GM12878 (cell line): Measurements from ENCODE around the gene SLC25A3. TPM values are rescaled to one million over a fixed set of nuclear protein-coding genes. Genes with fewer than 3 reads are reported as not detected.
A peak's percentile ranks its signal among the peaks of the same experiment; 100 is the strongest.

ENCODE experiments used
- ATAC-seq: fragments of 200-7000 bp; cut with Tn5 transposase; 3 replicates; pipeline ENCODE4 v1.9.1; 2020; ENCODE audit warnings: mild to moderate bottlenecking, moderate library complexity
- BruUV-seq: library from RNA; stranded (reverse); fragments of 400-500 nt; replicated peaks from 2 replicates; lab custom pipeline; 2021; lab: Mats Ljungman, UMichigan
- CTCF ChIA-PET: fragments of 300-600 bp; sonication (Branson Sonifier 250); formaldehyde crosslinking; extraction: SDS; loops from one replicate; lab custom pipeline; 2021; ENCODE audit warnings: inconsistent platforms; lab: Yijun Ruan, JAX
- POLR2A ChIA-PET: fragments of 350-600 bp; formaldehyde crosslinking; extraction: SDS; loops from one replicate; lab custom pipeline; 2021; ENCODE audit warnings: inconsistent platforms; lab: Charles Lee
- RAD21 ChIA-PET: fragments of 300-600 bp; sonication (Branson Sonifier 250); formaldehyde crosslinking; loops from one replicate; lab custom pipeline; 2023; ENCODE audit warnings: antibody characterized with exemption; ENCODE audit not compliant: unreplicated experiment; lab: Charles Lee
- SMC1A ChIA-PET: fragments of 300-600 bp; sonication (Branson Sonifier 250); formaldehyde crosslinking; loops from one replicate; lab custom pipeline; 2023; ENCODE audit not compliant: unreplicated experiment, uncharacterized antibody; lab: Charles Lee
- DNase-seq: peaks from one replicate; pipeline ENCODE4 v3.0.0-alpha.2; 2011; ENCODE audit warnings: low read depth, low spot score
- FAIRE-seq: peaks from 3 replicates; lab custom pipeline; 2011; peaks lifted over from hg19 to GRCh38; lab: Jason Lieb, UNC
- H2AFZ ChIP-seq: 2 replicates; pipeline ENCODE4 v1.6.0; 2011; ENCODE audit warnings: low read depth, low read length, control low read depth; ENCODE audit not compliant: control insufficient read depth
- H3K27ac ChIP-seq: 2 replicates; pipeline ENCODE4 v1.5.1; 2011; ENCODE audit warnings: control low read depth; ENCODE audit not compliant: control insufficient read depth, insufficient read depth
- H3K27me3 ChIP-seq, 2 experiments: replicated peaks in 1 of 2; 2 replicates each; pipeline versions ENCODE4 v1.6.0 to v1.6.1; 2011; ENCODE audit warnings: low read length in 1 of 2; ENCODE audit not compliant: control insufficient read depth in 2 of 2, insufficient read depth in 2 of 2
- H3K36me3 ChIP-seq, 2 experiments: 2 replicates each; pipeline ENCODE4 v1.5.1; 2011; ENCODE audit warnings: low read length in 1 of 2; ENCODE audit not compliant: control insufficient read depth in 2 of 2, insufficient read depth in 2 of 2
- H3K4me1 ChIP-seq: 2 replicates; pipeline ENCODE4 v1.6.1; 2011; ENCODE audit warnings: mild to moderate bottlenecking, low read length, moderate library complexity, mixed read lengths; ENCODE audit not compliant: control insufficient read depth, insufficient read depth
- H3K4me2 ChIP-seq: 2 replicates; pipeline ENCODE4 v1.6.0; 2011; ENCODE audit warnings: control low read depth; ENCODE audit not compliant: control insufficient read depth, insufficient read depth
- H3K4me3 ChIP-seq: fragments of 200-600 bp; sonication (generic); 2 replicates; pipeline ENCODE4 v1.5.1; 2016
- H3K79me2 ChIP-seq: 2 replicates; pipeline ENCODE4 v1.6.0; 2011; ENCODE audit warnings: low read length; ENCODE audit not compliant: control insufficient read depth, insufficient read depth
- H3K9ac ChIP-seq: 2 replicates; pipeline ENCODE4 v1.8.0; 2011; ENCODE audit warnings: low read length, control low read depth, mixed read lengths; ENCODE audit not compliant: control insufficient read depth, insufficient read depth
- H3K9me3 ChIP-seq: replicated peaks from 3 replicates; pipeline ENCODE4 v1.5.1; 2011; ENCODE audit warnings: mild to moderate bottlenecking, low read length; ENCODE audit not compliant: control insufficient read depth, insufficient read depth
- H4K20me1 ChIP-seq: 2 replicates; pipeline ENCODE4 v1.6.0; 2011; ENCODE audit not compliant: control insufficient read depth, insufficient read depth
- ASH2L ChIP-seq: fragments of 300-600, 200-600 bp; sonication (generic); IDR thresholded peaks from 2 replicates; pipeline ENCODE4 v1.6.1; 2017; ENCODE audit warnings: low read depth, mild to moderate bottlenecking, borderline replicate concordance
- DPF2 ChIP-seq: fragments of 450-650 bp; IDR thresholded peaks from 2 replicates; pipeline ENCODE4 v1.6.1; 2017; ENCODE audit warnings: mild to moderate bottlenecking
- EGR1 ChIP-seq, 2 experiments: IDR thresholded peaks; 1 replicate in 1 of 2; 2 replicates in 1 of 2; pipeline ENCODE4 v1.6.1; 2011 to 2012; ENCODE audit warnings: low read depth in 2 of 2, low read length in 2 of 2, borderline replicate concordance in 1 of 2, mild to moderate bottlenecking in 1 of 2, moderate library complexity in 1 of 2
- EZH2 ChIP-seq: IDR thresholded peaks from 2 replicates; pipeline ENCODE4 v1.6.1; 2012; ENCODE audit warnings: low read depth, mild to moderate bottlenecking, control low read depth, inconsistent platforms, low read length, borderline replicate concordance; ENCODE audit not compliant: control insufficient read depth
- LARP7 ChIP-seq: fragments of 450-650 bp; IDR thresholded peaks from 2 replicates; pipeline ENCODE4 v1.6.1; 2017; ENCODE audit warnings: mild to moderate bottlenecking
- PML ChIP-seq: IDR thresholded peaks from 2 replicates; pipeline ENCODE4 v1.6.1; 2012; ENCODE audit warnings: low read length, inconsistent platforms
- WGBS: methylation state at CpG from one replicate; pipeline ENCODE4 v1.1.6; 2016; ENCODE audit warnings: low lambda C conversion rate; ENCODE audit not compliant: insufficient replicate concordance, insufficient coverage; ENCODE audit errors: missing lambda C conversion rate; 5-methylcytosine and 5-hydroxymethylcytosine counted together
- in situ Hi-C: fragments of 300-500 bp; cut with MboI; formaldehyde crosslinking; loops from 9 replicates; pipeline ENCODE4 v1.14.3; 2018; ENCODE audit warnings: mixed read lengths
- intact Hi-C: fragments of 100-400 bp; cut with micrococcal nuclease; formaldehyde crosslinking; loops from one replicate; pipeline ENCODE4 v1.14.2; 2022; ENCODE audit not compliant: unreplicated experiment
- polyA plus RNA-seq, 11 experiments: library from polyadenylated mRNA; depleted of rRNA in 4 of 11; unstranded in 6 of 11; stranded (reverse) in 5 of 11; fragments of >200 nt; fragmentation: Nextera tagmentation in 4 of 11; fragmentation: Illumina TruSeq in 1 of 11; extraction: Ambion mirVana in 4 of 11; extraction: Trizol in 1 of 11; gene quantifications; 1 replicate in 1 of 11; 2 replicates in 10 of 11; pipeline versions ENCODE4 v1.2.1 to v1.2.3, GENCODE V29; 2011 to 2016; ENCODE audit warnings: inconsistent platforms in 2 of 11, missing spikeins in 2 of 11, low read depth in 1 of 11
- total RNA-seq, 4 experiments: library from RNA; depleted of rRNA in 3 of 4; stranded (reverse); fragments of >200 nt in 3 of 4; fragmentation: Illumina TruSeq in 1 of 4; extraction: Trizol in 1 of 4; gene quantifications; 2 replicates each; pipeline versions ENCODE4 v1.2.1 to v1.2.3, GENCODE V29; 2013 to 2021
- TF ChIP-seq, protein P1 (sequence below): fragments of 450-650 bp; conservative IDR thresholded peaks from 2 replicates; pipeline ENCODE4 v1.6.1; 2017; ENCODE audit warnings: mild to moderate bottlenecking, moderate library complexity
- TF ChIP-seq, protein P2 (sequence below): IDR thresholded peaks from 2 replicates; pipeline ENCODE4 v1.6.1; 2011; ENCODE audit warnings: borderline replicate concordance, low read depth, mild to moderate bottlenecking, moderate library complexity, mixed read lengths, low read length; ENCODE audit not compliant: insufficient read depth; ENCODE audit errors: extremely low read length

SLC25A3 gene
- total and polyA plus RNA-seq, 10 of the 15 experiments (the other 5 are each of a cell fraction or from before 2014, with no cell fraction given): 314 to 700 (median 589) TPM

DNA sequence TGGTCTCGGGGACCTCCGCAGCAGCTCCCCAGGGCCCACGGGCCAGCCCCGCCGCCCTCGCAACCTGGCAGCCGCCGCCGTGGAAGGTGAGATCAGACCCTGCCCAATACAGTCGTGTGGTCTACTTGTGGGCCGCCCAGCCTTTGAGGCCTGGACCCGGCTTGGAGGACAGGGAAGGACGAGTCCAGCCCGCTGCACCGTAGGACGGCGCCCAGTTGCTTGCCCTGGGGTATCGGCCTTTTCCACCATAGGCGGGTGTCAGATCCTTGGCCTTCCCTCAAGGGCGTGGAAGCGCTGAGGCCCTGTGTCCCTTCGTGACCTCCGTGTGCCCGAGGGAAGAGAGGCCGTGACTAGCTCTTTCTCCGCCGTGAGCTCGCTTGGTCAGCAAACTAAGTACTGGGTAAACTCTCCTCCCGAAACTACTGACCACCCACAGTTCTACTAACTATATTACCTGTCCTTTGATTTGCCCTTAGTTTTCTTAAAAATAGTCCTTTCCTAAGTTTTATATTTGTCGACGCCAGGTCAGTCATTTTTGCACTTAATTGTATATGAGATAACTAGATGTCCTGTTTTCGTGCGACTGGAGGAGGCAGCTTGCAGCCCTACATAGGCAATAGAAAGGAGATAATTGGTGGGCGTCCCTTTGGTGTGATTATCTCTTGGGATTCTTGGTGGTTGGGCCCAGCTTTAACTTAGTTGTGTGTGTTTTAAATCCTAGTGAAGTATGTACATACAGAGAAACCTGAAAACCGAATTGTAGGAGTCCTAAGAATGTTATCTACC is 757 bp downstream of the SLC25A3 start:
- H3K79me2 ChIP-seq: peaks cover 52% of the 10 kb centered on the region
- SMC1A ChIA-PET: interaction anchor here (0.7 to 7.0 kb wide), 19 partner anchors 9 to 160 kb away, joined by 3 to 54 read pairs (median 7); partner anchors contain the start of genes APAF1 and IKBIP

More for the DNA sequence above, 757 bp downstream of the SLC25A3 start:
- CTCF ChIA-PET: interaction anchor here (0.8 to 5.3 kb wide), 19 partner anchors 11 to 405 kb away, joined by 3 to 48 read pairs (median 4); no protein-coding TSS in a partner anchor
- H3K4me1 ChIP-seq: no peaks in the 10 kb centered on the region
- in situ Hi-C loops: no loop called here
- peak; percentile 34 for ATAC-seq
- FAIRE-seq: no peak
- H4K20me1 ChIP-seq: no peaks in the 10 kb centered on the region; the same call in 1 of the 2 replicates
- H3K27ac ChIP-seq: peak overlapping the region; percentile 84
- intact Hi-C loops: loop anchor here (5.0 kb wide), 1 partner anchor 77 kb away; the partner anchor contains the start of gene TMPO
- H3K4me3 ChIP-seq: peak overlapping the region; percentile 87
- H3K9ac ChIP-seq: peak overlapping the region; percentile 99
- no peaks in the 10 kb centered on the region for H3K27me3 ChIP-seq
- DNase-seq: no peak
- no peak overlapping the region for H2AFZ ChIP-seq
- RAD21 ChIA-PET: interaction anchor here (0.8 to 5.1 kb wide), 14 partner anchors 8 to 160 kb away, joined by 3 to 27 read pairs (median 4); partner anchors contain the start of genes APAF1 and IKBIP
- TF ChIP-seq EZH2: no peak
- TF ChIP-seq ASH2L: 0 out of 2 replicates have a peak, but pooled peaks have one; percentile 24
- TF ChIP-seq EGR1 (IDR thresholded peaks at IDR 0.05; ENCODE audit: borderline replicate concordance in 1 of 2, low read depth in 2 of 2, low read length in 2 of 2): peak in 1 of 2 experiments; percentile 16; a peak in 1 of 3 replicates
- TF ChIP-seq, protein P1, sequence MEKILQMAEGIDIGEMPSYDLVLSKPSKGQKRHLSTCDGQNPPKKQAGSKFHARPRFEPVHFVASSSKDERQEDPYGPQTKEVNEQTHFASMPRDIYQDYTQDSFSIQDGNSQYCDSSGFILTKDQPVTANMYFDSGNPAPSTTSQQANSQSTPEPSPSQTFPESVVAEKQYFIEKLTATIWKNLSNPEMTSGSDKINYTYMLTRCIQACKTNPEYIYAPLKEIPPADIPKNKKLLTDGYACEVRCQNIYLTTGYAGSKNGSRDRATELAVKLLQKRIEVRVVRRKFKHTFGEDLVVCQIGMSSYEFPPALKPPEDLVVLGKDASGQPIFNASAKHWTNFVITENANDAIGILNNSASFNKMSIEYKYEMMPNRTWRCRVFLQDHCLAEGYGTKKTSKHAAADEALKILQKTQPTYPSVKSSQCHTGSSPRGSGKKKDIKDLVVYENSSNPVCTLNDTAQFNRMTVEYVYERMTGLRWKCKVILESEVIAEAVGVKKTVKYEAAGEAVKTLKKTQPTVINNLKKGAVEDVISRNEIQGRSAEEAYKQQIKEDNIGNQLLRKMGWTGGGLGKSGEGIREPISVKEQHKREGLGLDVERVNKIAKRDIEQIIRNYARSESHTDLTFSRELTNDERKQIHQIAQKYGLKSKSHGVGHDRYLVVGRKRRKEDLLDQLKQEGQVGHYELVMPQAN: 0 out of 2 replicates have a peak, but pooled peaks have one; percentile 3
- 0 out of 2 replicates have a peak, but pooled peaks have one; percentile 43 for TF ChIP-seq DPF2
- TF ChIP-seq PML: 0 out of 2 replicates have a peak, but pooled peaks have one; percentile 4
- TF ChIP-seq LARP7: peak; percentile 17; the same call in 1 of the 2 replicates
- TF ChIP-seq, protein P2, sequence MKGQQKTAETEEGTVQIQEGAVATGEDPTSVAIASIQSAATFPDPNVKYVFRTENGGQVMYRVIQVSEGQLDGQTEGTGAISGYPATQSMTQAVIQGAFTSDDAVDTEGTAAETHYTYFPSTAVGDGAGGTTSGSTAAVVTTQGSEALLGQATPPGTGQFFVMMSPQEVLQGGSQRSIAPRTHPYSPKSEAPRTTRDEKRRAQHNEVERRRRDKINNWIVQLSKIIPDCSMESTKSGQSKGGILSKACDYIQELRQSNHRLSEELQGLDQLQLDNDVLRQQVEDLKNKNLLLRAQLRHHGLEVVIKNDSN: no peak
- H3K36me3 ChIP-seq: peaks cover 2 to 17% of the 10 kb centered on the region in 2 experiments
- H3K9me3 ChIP-seq: no peaks in the 10 kb centered on the region
- WGBS: under 1% methylated on average over 35 of the region's 35 CpGs
- POLR2A ChIA-PET: interaction anchor here (0.6 to 5.1 kb wide), 17 partner anchors 9 to 128 kb away, joined by 3 to 49 read pairs (median 4); partner anchors contain the start of gene IKBIP
- H3K4me2 ChIP-seq: peak overlapping the region; percentile 91
- BruUV-seq: no TSS peak
